ENCODE results near the gene PEX14.

The PEX14 gene

GRCh38 chr1:10540277-10541005, 65.7 kb downstream of the PEX14 start:
- DNase-seq (ENCODE audit: low read depth in 2 of 2), result no peak

- DNase-seq (ENCODE audit: low read depth in 2 of 2), result no peak
These were observed 66.5 kb downstream of the PEX14 start for GRCh38 chr1:10541286-10541685.

GRCh38 chr1:10544239-10544638, 69.5 kb downstream of the PEX14 start:
- no peak for DNase-seq (ENCODE audit: low read depth in 2 of 2)

- DNase-seq (ENCODE audit: low read depth in 2 of 2), result no peak
These were observed 72.1 kb downstream of the PEX14 start for GRCh38 chr1:10546896-10547295.

DNA sequence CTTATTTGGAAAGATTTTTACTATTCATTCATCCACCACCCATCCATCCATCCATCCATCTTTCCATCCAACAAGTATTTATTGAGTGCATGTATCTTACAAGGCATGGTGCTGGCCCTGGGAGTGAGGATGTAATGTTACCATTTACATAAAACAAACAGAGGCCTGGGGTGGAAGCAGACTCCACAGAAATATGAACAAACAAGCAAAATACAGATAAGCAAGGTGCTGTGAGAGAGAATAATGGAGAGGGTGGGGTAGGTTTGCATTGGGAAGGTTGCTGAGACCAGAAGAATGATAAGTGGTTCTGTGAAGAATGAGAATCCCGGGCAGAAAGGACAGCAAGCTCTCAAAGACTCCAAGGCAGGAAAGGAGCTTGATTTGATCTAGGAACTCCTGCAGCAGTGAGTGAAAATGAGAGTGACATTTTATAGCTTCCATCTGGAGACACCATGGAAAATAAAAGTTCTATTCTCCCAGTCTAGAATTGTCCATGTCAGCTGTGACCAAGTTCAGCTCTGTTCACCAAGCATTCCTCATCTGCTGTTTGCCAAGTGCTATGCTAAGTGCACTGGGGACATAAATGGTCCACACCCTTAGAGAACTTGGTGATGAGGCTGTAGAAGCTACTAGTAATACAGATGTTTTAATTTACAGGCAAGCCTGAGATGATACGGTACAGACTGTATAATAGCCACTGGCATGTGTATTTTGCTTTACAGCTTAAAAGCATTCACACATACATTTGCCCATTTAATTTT, 75.3 kb downstream of the PEX14 start:
- no peak for DNase-seq (ENCODE audit: low read depth in 2 of 2)

DNA sequence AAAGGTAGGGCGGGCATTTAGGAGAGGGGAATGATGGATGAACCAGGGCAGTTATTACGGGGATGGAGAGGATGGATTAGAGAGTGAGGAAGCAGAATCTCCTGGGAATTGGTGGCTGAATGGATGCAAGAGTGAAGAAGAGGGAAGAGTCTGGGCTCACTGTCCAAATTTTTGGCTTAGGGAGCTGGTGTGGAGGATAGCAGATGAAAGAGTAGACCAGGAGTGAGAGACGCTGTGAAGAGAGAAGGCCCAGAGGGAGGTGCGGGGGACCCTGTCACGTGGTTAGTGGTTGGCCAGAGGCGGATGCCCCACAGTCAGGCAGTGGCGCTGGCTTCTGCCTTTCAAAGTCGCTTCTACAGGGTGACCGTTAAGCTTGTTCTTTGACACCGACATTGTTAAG, 78.4 kb downstream of the PEX14 start:
- no peak for DNase-seq (ENCODE audit: low read depth in 2 of 2)

- DNase-seq (ENCODE audit: low read depth in 2 of 2), result no peak
These were observed 81.1 kb downstream of the PEX14 start for GRCh38 chr1:10555635-10556429.

DNA sequence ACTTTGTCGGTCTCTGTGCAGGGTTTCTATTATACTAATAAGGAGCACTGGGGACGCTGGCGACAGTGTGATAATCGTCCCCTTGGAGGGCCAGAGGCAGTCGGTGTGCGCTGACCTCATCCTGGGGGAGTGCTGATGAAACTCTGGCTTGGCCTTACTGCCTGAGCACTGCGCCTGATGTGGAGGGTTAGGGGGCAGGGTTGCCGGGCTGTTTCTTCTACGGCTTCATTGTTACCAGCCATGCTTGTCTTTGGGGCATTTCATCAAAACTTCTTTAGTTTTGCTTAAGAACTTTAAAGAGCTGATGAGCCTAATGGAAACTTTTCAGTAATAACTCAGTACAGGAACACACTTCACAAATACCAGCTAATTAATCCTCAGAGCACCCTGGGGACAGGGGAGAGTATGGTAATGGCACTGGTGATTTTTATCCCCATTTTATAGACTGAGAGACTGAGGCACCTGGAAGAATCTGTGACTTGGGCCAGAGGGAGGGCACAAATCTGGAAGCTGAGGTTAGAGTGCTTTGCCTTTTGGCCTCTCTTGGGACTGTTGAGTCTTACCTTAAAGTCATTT, 81.8 kb downstream of the PEX14 start:
- no peak for DNase-seq (ENCODE audit: low read depth in 2 of 2)

DNA sequence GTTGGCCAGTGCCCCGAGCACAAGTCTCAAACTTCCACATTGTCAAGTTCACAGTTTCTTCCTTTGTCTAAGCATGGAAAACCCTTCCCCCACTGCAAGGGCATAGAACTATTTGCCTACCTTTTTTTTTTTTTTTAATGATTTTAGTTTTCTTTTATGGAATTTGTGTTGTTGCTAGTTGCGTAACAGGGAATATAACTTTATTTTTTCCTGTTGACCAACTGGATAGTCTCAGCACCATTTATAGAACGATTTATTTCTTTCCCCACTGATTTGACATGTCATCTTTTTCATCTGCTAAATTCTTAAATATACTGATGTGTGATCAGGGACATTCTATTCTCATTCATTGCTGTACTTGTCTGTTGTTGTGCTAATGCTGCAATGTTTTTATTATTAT, 83.0 kb downstream of the PEX14 start:
- DNase-seq (ENCODE audit: low read depth in 2 of 2), result no peak

DNA sequence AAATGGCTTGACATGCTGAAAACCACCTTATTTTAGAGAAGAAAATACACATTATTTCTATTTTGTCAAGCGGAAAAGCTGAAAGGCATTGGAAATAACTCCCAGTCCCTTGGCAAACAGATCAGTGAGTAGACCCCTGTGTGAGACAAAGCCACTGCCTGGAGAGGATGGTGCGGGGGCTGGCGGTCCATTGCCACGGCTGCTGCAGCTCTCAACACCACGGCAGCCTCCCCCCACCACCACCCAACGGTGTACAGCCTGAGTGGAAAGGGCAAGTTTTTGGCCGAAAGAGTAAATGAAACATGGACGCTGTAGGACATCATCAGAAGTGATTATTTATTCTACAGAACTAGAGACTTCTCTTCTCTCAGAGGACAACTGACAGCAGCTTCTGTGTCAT, 84.6 kb downstream of the PEX14 start:
- DNase-seq (ENCODE audit: low read depth in 2 of 2), result no peak

GRCh38 chr1:10561497-10561896, 86.7 kb downstream of the PEX14 start:
- DNase-seq (ENCODE audit: low read depth in 2 of 2), result no peak

- DNase-seq (ENCODE audit: low read depth in 2 of 2), result no peak
These were observed 87.2 kb downstream of the PEX14 start for GRCh38 chr1:10561955-10562354.

DNA sequence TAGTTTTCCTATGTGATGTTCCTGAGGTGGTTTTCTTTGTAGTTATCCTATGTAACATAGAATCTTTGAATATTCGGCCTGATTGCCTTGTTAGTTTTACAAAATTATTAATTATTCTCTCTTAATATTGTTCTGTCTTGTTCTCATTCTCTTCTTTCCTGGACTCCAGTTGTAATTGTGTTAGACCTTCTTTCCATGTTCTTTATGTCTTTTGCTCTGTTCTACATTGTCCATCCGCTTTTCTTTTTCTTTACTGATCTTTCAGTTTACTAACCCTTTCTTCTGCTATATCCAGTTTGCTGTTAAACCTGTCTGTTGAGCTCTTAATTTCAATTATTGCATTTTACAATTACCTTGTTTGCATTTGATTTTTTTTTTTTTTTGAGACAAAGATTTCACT, 89.3 kb downstream of the PEX14 start:
- no peak for DNase-seq (ENCODE audit: low read depth in 2 of 2)

GRCh38 chr1:10569531-10569930, 94.8 kb downstream of the PEX14 start:
- no peak for DNase-seq (ENCODE audit: low read depth in 2 of 2)

DNA sequence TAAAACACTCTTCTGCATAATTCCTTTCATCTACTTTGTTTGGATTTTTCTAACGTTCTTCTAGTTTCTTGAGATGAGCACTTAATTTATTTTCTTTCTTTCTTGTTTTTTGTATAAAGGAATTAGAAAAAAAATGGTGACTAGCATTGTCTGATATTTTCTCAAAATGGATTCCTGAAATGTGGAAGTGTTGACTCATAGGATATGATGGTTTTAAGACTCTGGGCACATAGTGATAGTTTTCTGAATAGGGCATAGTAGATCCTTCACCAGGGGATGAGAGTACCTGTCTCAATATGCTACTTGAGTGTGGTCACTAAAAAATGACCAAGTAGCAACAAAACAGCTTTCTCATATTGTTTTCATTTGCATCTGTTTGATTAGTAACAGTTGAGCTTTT, 100.9 kb downstream of the PEX14 start:
- DNase-seq (ENCODE audit: low read depth in 2 of 2), result no peak

GRCh38 chr1:10578070-10578469, 103.3 kb downstream of the PEX14 start:
- DNase-seq (ENCODE audit: low read depth in 2 of 2), result no peak

DNA sequence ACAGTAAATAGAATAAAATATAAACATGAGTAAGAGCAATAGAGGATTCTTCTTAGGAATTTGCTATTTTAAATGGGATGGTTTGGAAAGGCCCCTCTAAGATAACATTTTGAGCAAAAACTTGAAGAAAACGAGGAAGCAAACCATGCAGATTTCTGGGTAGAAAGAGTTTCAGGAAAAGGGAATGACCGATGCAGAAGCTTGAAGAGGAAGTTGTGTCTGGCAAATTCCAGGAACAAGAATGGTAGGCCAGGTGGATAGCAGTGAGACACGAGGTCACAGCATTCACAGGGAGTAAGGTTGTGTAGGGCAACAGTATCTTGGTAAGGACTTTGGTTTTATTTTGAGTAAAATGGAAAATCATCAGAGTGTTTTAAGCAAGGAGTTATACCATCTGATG, 108.9 kb downstream of the PEX14 start:
- no peak for DNase-seq (ENCODE audit: low read depth in 2 of 2)

- no peak for DNase-seq (ENCODE audit: low read depth in 2 of 2)
These were observed 110.5 kb downstream of the PEX14 start for GRCh38 chr1:10585242-10585641.

GRCh38 chr1:10586125-10586524, 111.4 kb downstream of the PEX14 start:
- DNase-seq (ENCODE audit: low read depth in 2 of 2), result no peak

- DNase-seq (ENCODE audit: low read depth in 2 of 2), result no peak
These were observed 113.9 kb downstream of the PEX14 start for GRCh38 chr1:10588640-10589039.

DNA sequence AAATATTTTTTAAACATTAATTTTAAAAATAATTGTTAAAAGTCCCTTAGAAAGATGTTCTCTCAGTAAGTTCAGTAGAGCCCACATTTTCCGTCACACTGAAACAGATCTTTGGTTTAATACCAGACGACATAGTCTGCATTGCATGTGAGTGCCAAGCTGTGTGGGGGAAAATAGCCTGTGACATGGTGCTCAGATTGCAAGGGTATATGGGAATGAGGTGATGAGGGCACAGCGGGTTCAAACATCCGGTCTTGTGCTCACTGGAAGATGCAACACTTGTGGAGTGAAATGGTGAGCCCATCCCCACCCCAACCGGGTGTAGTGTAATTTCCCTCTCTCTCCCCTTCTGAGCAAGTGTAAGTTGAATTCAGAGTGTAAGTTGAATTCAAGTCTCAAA, 114.3 kb downstream of the PEX14 start:
- no peak for DNase-seq (ENCODE audit: low read depth in 2 of 2)

GRCh38 chr1:10591010-10591409, 116.3 kb downstream of the PEX14 start:
- DNase-seq (ENCODE audit: low read depth in 2 of 2), result no peak
